Right atrium auricular region (tissue), 2 donors: ENCODE results near the gene ATP2C1. TPM values are rescaled to one million over a fixed set of nuclear protein-coding genes. Genes with fewer than 3 reads are reported as not detected.
"Not testable (repeated sequence)": the region's sequence is repeated elsewhere in the genome, so short reads cannot be mapped to it uniquely, and the experiment has no call there.

Experiments used
- DNase-seq: peaks from one replicate; pipeline ENCODE4 v3.0.0-alpha.2; 2019; ENCODE audit warnings: low spot score
- H3K27ac ChIP-seq, 2 donors: fragments of 200-600 bp; sonication (generic); 1 replicate in 1 of 2; 2 replicates in 1 of 2; pipeline ENCODE4 v1.5.1; 2016 to 2019
- H3K27me3 ChIP-seq, 2 donors: fragments of 200-600 bp; sonication (generic); one replicate each; pipeline versions ENCODE4 v1.5.1 to v1.6.0; 2017 to 2019
- H3K36me3 ChIP-seq: fragments of 200-600 bp; sonication (generic); one replicate; pipeline ENCODE4 v1.5.1; 2016
- H3K4me1 ChIP-seq, 2 donors: fragments of 200-600 bp; sonication (generic); one replicate each; pipeline versions ENCODE4 v1.5.1 to v1.6.0; 2017 to 2019
- H3K4me3 ChIP-seq, 2 donors: fragments of 200-600 bp; sonication (generic); 1 replicate in 1 of 2; 2 replicates in 1 of 2; pipeline ENCODE4 v1.5.1; 2017 to 2019; ENCODE audit warnings: mild to moderate bottlenecking in 1 of 2, moderate library complexity in 1 of 2
- H3K9me3 ChIP-seq, 2 donors: fragments of 200-600 bp; sonication (generic); one replicate each; pipeline ENCODE4 v1.5.1; 2019
- CTCF ChIP-seq, 2 donors: fragments of 200-600 bp; sonication (generic); IDR thresholded peaks; one replicate each; pipeline ENCODE4 v1.5.1; 2019; ENCODE audit warnings: antibody characterized with exemption in 2 of 2
- total RNA-seq, 2 donors: library from RNA; depleted of rRNA; stranded (reverse); fragments of >200 nt; gene quantifications; one replicate each; pipeline ENCODE4 v1.1.0, GENCODE V29; 2016

ATP2C1 gene
- total RNA-seq, 2 donors from 2014 or later, result 49.8 to 51.8 TPM

DNA sequence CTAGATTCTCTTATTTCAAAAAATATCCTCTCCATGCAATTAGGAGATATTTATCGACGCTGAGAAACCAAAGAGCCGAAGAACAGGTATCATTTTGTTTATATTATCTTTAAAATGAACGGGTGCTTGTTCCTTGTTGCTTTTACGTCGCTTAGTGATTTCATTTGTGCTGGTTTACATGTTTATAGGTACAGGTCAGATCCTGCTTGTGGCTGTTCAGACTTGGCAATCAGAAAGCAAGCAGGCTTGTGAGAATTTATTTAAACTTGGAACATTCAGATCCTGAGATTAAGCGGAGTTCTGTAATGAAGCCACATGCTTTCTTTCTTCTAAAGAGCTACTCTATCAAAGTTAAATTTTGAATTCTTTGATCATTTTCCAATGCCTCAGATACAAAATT, 43.0 kb upstream of the ATP2C1 start:
- DNase-seq, result no peak
- H3K9me3 ChIP-seq, result no peaks in the 10 kb centered on the region
- H3K36me3 ChIP-seq, result no peaks in the 10 kb centered on the region
- H3K27me3 ChIP-seq, result no peaks in the 10 kb centered on the region
- peak overlapping the region; percentile 69 to 78 for H3K27ac ChIP-seq
- H3K4me1 ChIP-seq, result peaks cover 0 to 16% of the 10 kb centered on the region in 2 donors
- no peak for TF ChIP-seq CTCF (IDR thresholded peaks at IDR 0.05)
- H3K4me3 ChIP-seq, result peak overlapping the region; percentile 40 to 46

GRCh38 chr3:130851277-130851676, 42.6 kb upstream of the ATP2C1 start:
- no peaks in the 10 kb centered on the region for H3K36me3 ChIP-seq
- TF ChIP-seq CTCF (IDR thresholded peaks at IDR 0.05), result no peak
- H3K4me3 ChIP-seq, result peak overlapping the region; percentile 40 to 46
- H3K27ac ChIP-seq, result peak overlapping the region; percentile 69 to 78
- no peaks in the 10 kb centered on the region for H3K27me3 ChIP-seq
- DNase-seq, result no peak
- peaks cover 0 to 16% of the 10 kb centered on the region in 2 donors for H3K4me1 ChIP-seq
- no peaks in the 10 kb centered on the region for H3K9me3 ChIP-seq

GRCh38 chr3:130853581-130853980, 40.3 kb upstream of the ATP2C1 start:
- TF ChIP-seq CTCF (IDR thresholded peaks at IDR 0.05), result no peak
- no peaks in the 10 kb centered on the region for H3K36me3 ChIP-seq
- no peak for DNase-seq
- H3K27me3 ChIP-seq, result no peaks in the 10 kb centered on the region
- H3K9me3 ChIP-seq, result no peaks in the 10 kb centered on the region
- H3K4me3 ChIP-seq, result no peak overlapping the region
- peaks cover 0 to 16% of the 10 kb centered on the region in 2 donors for H3K4me1 ChIP-seq
- H3K27ac ChIP-seq, result no peak overlapping the region

GRCh38 chr3:130854208-130854864, 39.5 kb upstream of the ATP2C1 start:
- DNase-seq, result no peak

GRCh38 chr3:130857336-130858026, 36.4 kb upstream of the ATP2C1 start:
- DNase-seq, result no peak
- Histone ChIP-seq H3K4me1 (no peaks in the 10 kb centered on the region), H3K27me3 (no peaks in the 10 kb centered on the region), H3K27ac (no peak overlapping the region), H3K9me3 (no peaks in the 10 kb centered on the region), H3K36me3 (no peaks in the 10 kb centered on the region), H3K4me3 (no peak overlapping the region)
- TF ChIP-seq CTCF (IDR thresholded peaks at IDR 0.05), result no peak

More at GRCh38 chr3:130854208-130854864, 39.5 kb upstream of the ATP2C1 start:
- no peaks in the 10 kb centered on the region for H3K27me3 ChIP-seq
- no peaks in the 10 kb centered on the region for H3K36me3 ChIP-seq
- TF ChIP-seq CTCF (IDR thresholded peaks at IDR 0.05), result no peak
- peaks cover 0 to 9% of the 10 kb centered on the region in 2 donors for H3K4me1 ChIP-seq
- no peak overlapping the region for H3K4me3 ChIP-seq
- no peaks in the 10 kb centered on the region for H3K9me3 ChIP-seq
- no peak overlapping the region for H3K27ac ChIP-seq

GRCh38 chr3:130862130-130862529, 31.8 kb upstream of the ATP2C1 start:
- H3K4me1 ChIP-seq, H3K36me3 ChIP-seq: not testable (repeated sequence)

More at GRCh38 chr3:130862130-130862529, 31.8 kb upstream of the ATP2C1 start:
- DNase-seq, H3K9me3 ChIP-seq, H3K27ac ChIP-seq, H3K27me3 ChIP-seq, H3K4me3 ChIP-seq: not testable (repeated sequence)
